ENCODE measurements around the gene LIN28B.
"Not testable (repeated sequence)": the region's sequence is repeated elsewhere in the genome, so short reads cannot be mapped to it uniquely, and the experiment has no call there.

LIN28B gene

DNA sequence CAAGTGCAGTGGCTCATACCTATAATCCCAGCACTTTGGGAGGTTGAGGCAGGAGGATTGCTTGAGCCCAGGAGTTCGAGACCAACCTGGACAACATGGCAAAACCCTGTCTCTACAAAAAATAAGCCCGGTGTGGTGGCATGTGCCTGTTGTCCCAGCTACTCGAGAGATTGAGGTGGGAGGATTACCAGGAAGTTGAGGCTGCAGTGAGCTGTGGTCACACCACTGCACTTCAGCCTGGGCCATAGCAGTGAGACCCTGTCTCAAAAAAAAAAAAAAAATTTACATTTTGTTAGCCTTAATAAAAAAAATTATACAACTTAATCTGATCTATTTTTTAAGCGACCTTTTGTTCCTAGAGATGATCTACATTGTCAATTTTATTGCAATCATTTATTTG lies 56.6 kb downstream of the LIN28B start:
- not testable (repeated sequence) for DNase-seq

DNA sequence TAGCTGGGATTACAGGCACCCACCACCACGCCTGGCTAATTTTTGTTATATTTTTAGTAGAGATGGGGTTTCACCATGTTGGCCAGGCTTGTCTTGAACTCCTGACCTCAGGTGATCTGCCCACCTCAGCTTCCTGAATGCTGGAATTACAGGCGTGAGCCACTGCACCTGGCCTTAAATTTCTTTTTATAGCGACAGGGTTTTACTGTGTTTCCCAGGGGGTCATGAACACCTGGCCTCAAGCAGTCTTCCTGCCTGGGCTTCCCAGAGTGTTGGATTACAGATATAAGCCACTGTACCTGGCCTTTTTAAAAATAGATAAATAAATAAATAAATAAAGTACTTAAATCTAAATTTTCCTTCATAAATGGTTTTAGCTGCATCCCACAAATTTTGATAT lies 57.5 kb downstream of the LIN28B start:
- no peak for DNase-seq

GRCh38 chr6:105014954-105015353 lies 58.0 kb downstream of the LIN28B start:
- DNase-seq: no peak

DNA sequence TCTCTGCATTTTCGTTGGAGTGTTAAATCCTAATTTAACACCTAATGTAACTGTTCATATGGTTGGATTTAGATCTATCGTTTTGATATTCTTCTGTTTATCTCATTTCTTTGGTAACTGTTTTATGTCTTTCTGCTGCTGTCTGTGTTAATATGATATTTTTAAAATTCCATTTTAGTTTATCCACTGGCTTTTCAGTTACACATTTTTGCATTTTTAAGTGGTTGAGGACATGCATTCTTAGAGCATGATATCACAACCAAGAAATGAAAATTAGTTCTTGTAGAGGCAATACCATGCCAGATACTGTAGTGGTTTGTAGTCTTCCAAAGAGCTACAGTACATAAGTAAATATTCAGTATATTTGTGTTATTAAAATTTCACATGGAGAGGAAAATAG lies 58.6 kb downstream of the LIN28B start:
- DNase-seq: no peak

- DNase-seq: no peak
Measured at GRCh38 chr6:105019285-105019684, 62.4 kb downstream of the LIN28B start.

- no peak for DNase-seq
Measured at GRCh38 chr6:105021399-105021798, 64.5 kb downstream of the LIN28B start.

DNA sequence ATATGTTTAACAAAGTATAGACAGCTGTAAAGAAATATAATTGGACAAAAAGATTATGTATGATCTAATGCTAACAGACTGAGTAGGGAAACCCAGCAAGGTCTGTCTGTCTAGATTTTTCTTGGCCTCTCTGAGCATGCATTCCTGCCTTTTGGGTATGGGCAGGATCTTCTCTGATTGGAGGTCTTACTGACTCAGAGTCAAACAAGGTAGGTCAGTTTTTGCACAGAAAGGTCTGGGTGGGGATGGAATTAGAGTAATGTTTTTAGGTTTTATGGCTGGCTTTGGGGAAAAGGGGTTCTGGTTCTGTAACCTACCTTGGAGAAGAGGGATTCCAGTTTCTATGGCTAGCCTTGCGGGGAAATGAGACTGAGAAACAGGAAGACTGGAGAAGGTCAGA lies 65.5 kb downstream of the LIN28B start:
- DNase-seq: no peak

DNA sequence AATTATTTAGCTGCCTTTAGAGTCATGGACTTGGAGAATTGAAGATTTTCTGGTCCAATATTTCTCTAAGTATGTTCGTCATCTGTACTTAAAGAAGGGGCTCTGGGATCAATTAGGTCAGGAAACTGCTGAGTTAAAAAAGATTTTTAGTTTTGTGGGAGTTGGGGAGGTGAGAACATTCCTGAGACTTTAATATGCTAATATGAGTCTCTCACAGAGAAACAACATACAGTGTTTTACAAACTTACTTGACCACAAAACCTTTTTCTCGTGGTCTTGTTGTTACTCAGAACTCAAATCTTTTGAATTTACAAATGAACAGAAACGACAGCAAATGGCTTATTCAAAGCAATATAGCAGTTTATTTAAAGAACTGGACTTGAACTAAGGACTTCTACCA lies 67.9 kb downstream of the LIN28B start:
- no peak for DNase-seq

DNA sequence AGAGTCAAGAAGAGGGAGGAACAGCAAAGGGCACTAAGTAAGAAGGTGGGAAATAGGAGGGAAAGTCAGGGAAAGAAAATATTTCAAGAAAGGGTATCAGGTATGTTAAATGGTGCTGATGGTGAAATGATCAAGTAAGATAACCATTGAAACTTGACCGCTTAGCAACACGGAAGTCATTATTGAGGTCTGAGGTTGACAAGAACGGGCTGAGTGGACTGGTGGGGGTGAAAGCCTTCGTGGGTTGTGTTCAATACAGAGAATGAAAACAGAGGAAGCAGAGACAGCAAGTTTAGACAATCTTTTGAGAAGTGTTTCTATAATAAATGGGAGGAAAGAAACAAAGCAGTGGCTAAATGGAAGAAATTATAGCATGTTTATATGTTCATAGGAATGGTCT lies 72.0 kb downstream of the LIN28B start:
- no peak for DNase-seq

DNA sequence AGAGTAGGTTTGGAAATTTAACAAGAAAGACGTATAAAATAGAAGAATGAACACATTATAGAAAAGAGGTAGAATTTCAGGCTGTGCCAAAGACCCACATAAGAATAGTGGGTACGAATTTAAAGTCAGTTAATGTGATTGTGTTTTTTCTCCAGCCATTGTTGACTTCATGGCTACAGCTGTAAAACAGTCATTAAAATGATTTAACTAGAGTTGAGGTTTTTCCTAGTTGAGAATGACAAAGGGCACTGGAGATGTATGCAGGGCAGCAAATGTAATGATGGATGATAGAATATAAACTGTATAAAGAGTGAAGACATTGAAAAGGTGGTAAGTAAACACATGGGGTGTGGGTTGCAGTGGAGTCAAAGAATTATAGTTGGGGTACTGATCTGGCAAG lies 72.7 kb downstream of the LIN28B start:
- DNase-seq: no peak

DNA sequence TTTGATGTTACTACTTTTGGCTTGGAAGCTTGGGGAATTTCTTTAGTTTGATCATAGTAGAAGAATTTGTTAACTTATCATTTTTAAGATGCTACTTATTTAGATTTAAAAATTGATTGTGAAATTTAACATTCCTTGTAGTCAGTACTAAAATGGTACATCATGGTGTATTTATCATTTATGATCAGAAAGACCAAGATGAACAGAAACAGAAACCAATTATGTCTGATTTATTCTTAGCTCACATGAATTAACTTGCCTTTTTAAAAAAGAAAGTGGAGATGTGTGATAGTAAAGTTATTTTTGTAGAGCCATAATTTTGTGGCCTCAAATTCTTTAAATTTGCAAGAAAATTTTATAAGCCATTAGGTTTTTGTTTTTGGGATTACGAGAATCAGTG lies 77.6 kb downstream of the LIN28B start:
- no peak for DNase-seq

DNA sequence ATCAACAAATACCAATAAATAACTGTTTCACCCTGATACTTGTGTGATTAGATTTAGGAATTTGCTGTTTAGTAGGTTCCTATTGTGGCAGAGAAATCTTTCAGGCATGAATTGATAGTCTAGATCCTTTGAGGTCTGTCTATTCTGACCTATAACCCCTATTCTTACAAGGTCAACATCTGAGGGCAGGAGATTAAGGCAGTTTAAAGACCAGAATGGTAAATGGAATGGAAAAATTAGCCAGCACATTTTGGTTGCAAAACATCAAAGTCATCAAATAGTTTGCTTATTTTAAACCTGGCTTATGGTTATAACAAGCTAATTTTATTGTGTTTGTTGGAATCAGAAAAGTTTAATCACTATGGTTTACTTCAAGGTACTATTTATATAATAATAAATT lies 78.4 kb downstream of the LIN28B start:
- DNase-seq: no peak

GRCh38 chr6:105036351-105036750 lies 79.4 kb downstream of the LIN28B start:
- no peak for DNase-seq

DNA sequence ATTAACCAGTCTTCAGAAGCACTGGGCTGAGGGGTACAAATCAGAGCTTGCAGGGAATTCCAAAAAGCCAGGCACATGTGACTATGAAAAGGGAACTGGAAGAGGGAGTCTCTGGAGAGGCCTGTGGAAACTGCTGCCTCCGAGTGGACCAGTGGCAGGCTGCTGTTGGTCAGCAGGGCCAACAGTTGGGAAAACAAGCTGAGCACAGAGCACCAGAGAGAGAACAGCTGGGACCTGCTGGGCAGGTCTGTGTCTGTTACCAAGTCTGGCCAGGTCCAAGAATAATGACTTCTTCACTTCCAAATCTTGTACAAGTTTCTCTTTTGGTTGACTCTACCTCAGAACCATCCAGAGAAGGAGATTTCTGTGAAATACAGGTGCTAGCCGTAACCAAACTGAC lies 81.4 kb downstream of the LIN28B start:
- no peak for DNase-seq

- DNase-seq: no peak
Measured at GRCh38 chr6:105041880-105042279, 85.0 kb downstream of the LIN28B start.

GRCh38 chr6:105042648-105043047 lies 85.7 kb downstream of the LIN28B start:
- no peak for DNase-seq

- DNase-seq: no peak
Measured at GRCh38 chr6:105043979-105044378, 87.1 kb downstream of the LIN28B start.

- no peak for DNase-seq
Measured at GRCh38 chr6:105045526-105045925, 88.6 kb downstream of the LIN28B start.

- no peak for DNase-seq
Measured at GRCh38 chr6:105051941-105052471, 95.1 kb downstream of the LIN28B start.

DNA sequence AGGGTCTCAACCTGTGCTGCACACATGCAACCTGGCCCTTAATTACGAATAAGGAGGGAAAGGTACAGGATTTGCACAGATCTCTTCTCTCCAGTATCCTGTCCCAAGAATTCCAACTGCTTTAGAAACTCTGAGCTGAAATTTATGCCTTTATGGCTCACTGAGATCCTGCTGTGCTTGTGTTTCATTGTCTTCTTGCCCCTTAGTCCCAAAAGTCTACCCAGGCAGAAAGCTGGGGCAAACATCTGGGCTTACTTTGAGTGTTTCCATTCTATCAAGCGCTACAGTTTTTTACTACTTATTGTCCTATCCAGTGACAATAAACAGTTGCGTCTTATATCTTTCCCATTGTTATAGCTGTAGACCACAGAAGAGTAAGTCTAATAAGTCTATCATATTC lies 99.7 kb downstream of the LIN28B start:
- no peak for DNase-seq

GRCh38 chr6:105057160-105057559 lies 100.3 kb downstream of the LIN28B start:
- DNase-seq: no peak

GRCh38 chr6:105058316-105058715 lies 101.4 kb downstream of the LIN28B start:
- no peak for DNase-seq

DNA sequence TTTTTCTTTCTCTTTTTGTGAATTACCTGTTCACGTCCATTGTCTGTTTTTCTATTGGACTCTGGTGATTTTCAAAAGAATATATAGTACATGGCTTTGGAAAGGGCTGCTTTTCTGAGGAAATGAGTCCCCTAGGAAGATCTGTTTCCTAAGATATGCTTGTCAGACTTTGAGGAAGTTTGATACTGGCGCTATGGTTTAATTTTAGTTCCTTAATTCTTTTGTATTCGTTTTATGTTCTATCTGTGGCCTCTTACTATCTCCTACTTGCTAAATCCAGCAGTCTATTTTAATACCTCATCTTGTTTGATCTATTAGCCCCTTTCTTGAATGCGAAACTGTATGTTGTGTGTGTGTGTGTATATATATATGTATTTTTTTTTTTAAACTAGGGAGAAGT lies 101.9 kb downstream of the LIN28B start:
- no peak for DNase-seq

- DNase-seq: no peak
Measured at GRCh38 chr6:105066233-105066632, 109.3 kb downstream of the LIN28B start.

DNA sequence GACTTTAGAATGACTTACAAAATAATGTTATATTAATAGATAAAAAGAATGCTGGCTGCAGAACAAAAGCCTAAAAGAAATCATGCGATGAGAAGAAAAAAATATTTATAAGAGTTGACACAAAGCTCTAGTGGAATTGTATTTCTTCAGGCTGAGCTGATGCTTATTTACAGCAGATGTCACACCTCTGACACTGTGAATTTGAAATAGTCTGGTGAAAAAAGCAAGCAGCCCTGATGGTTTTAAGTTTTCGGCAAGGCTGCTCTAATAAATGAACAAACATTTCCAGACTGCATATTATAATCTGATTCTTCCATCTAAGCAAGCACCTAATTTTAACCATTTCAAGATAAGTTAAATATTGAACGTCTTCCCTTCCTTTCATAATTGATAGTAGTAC lies 109.9 kb downstream of the LIN28B start:
- DNase-seq: no peak
